H9 (cell line): ENCODE data around the gene AGPAT2. TPM values are rescaled to one million over a fixed set of nuclear protein-coding genes. Genes with fewer than 3 reads are reported as not detected.

ENCODE experiments used
- DNase-seq: peaks from one replicate; pipeline ENCODE4 v3.0.0-alpha.2; 2017
- H2AFZ ChIP-seq: one replicate; pipeline ENCODE4 v1.6.1; 2013; ENCODE audit warnings: mild to moderate bottlenecking, low read length, control low read depth, moderate library complexity
- H2AK5ac ChIP-seq: 2 replicates; pipeline ENCODE4 v1.6.1; 2013; ENCODE audit warnings: low read length, control low read depth, mixed read lengths; ENCODE audit not compliant: insufficient read length
- H2BK120ac ChIP-seq: one replicate; pipeline ENCODE4 v1.6.1; 2013; ENCODE audit warnings: low read depth, mild to moderate bottlenecking, low read length, control low read depth, inconsistent platforms; ENCODE audit not compliant: poor library complexity, severe bottlenecking
- H2BK12ac ChIP-seq: 2 replicates; pipeline ENCODE4 v1.6.1; 2013; ENCODE audit warnings: low read length, control low read depth, mixed read lengths, low read depth; ENCODE audit not compliant: insufficient read length
- H2BK15ac ChIP-seq: 2 replicates; pipeline ENCODE4 v1.6.1; 2013; ENCODE audit warnings: low read depth, low read length, control low read depth
- H2BK20ac ChIP-seq: one replicate; pipeline ENCODE4 v1.6.1; 2013; ENCODE audit warnings: low read depth, mild to moderate bottlenecking, low read length, control low read depth, inconsistent platforms; ENCODE audit not compliant: poor library complexity, severe bottlenecking
- H2BK5ac ChIP-seq: 2 replicates; pipeline ENCODE4 v1.6.1; 2013; ENCODE audit warnings: low read length, control low read depth, mixed read lengths; ENCODE audit not compliant: insufficient read length
- H3K14ac ChIP-seq: 2 replicates; pipeline ENCODE4 v1.6.1; 2013; ENCODE audit warnings: low read length, control low read depth; ENCODE audit not compliant: insufficient read depth
- H3K18ac ChIP-seq: 2 replicates; pipeline ENCODE4 v1.6.1; 2013; ENCODE audit warnings: low read depth, mild to moderate bottlenecking, mixed read lengths, low read length, control low read depth; ENCODE audit not compliant: insufficient read length
- H3K23ac ChIP-seq: 2 replicates; pipeline ENCODE4 v1.6.1; 2013; ENCODE audit warnings: low read length, control low read depth, mixed read lengths, low read depth; ENCODE audit not compliant: insufficient read length
- H3K23me2 ChIP-seq: 2 replicates; pipeline ENCODE4 v1.6.1; 2013; ENCODE audit warnings: low read depth, mild to moderate bottlenecking, mixed read lengths, low read length, control low read depth; ENCODE audit not compliant: insufficient read length, poor library complexity, severe bottlenecking
- H3K27ac ChIP-seq: 2 replicates; pipeline ENCODE4 v1.5.1; 2013; ENCODE audit warnings: low read length, control low read depth, mixed read lengths, low read depth; ENCODE audit not compliant: insufficient read length
- H3K27me3 ChIP-seq: 2 replicates; pipeline ENCODE4 v1.6.1; 2013; ENCODE audit warnings: low read length, control low read depth, inconsistent platforms; ENCODE audit not compliant: insufficient read depth
- H3K4ac ChIP-seq: 2 replicates; pipeline ENCODE4 v1.6.1; 2013; ENCODE audit warnings: low read depth, mild to moderate bottlenecking, control low read depth, inconsistent platforms, low read length, moderate library complexity
- H3K4me1 ChIP-seq: 2 replicates; pipeline ENCODE4 v1.6.1; 2013; ENCODE audit warnings: low read length, control low read depth, inconsistent platforms; ENCODE audit not compliant: insufficient read depth
- H3K4me2 ChIP-seq: 2 replicates; pipeline ENCODE4 v1.6.1; 2013; ENCODE audit warnings: low read length, control low read depth, mixed read lengths; ENCODE audit not compliant: insufficient read length, insufficient read depth
- H3K56ac ChIP-seq: 2 replicates; pipeline ENCODE4 v1.6.1; 2013; ENCODE audit warnings: low read depth, mild to moderate bottlenecking, mixed read lengths, low read length, control low read depth; ENCODE audit not compliant: insufficient read length
- H3K79me1 ChIP-seq: 2 replicates; pipeline ENCODE4 v1.6.1; 2013; ENCODE audit warnings: low read depth, mild to moderate bottlenecking, moderate library complexity, low read length, control low read depth, inconsistent platforms; ENCODE audit not compliant: insufficient read depth, poor library complexity, severe bottlenecking
- H3K79me2 ChIP-seq: 2 replicates; pipeline ENCODE4 v1.6.1; 2013; ENCODE audit warnings: low read length, control low read depth, inconsistent platforms; ENCODE audit not compliant: insufficient read depth
- H3K9ac ChIP-seq: 2 replicates; pipeline ENCODE4 v1.6.1; 2013; ENCODE audit warnings: low read length, control low read depth, mixed read lengths; ENCODE audit not compliant: insufficient read length; ENCODE audit errors: extremely low read depth
- H3K9me3 ChIP-seq: one replicate; pipeline ENCODE4 v1.6.1; 2013; ENCODE audit warnings: low read depth, low read length, inconsistent platforms; ENCODE audit not compliant: control insufficient read depth
- H3T11ph ChIP-seq: one replicate; pipeline ENCODE4 v1.6.1; 2013; ENCODE audit warnings: mild to moderate bottlenecking, low read length, control low read depth, inconsistent platforms
- H4K20me1 ChIP-seq: one replicate; pipeline ENCODE4 v1.6.1; 2013; ENCODE audit not compliant: control insufficient read depth, insufficient read length, insufficient read depth
- H4K5ac ChIP-seq: 2 replicates; pipeline ENCODE4 v1.6.1; 2013; ENCODE audit warnings: low read depth, mild to moderate bottlenecking, mixed read lengths, low read length, control low read depth; ENCODE audit not compliant: insufficient read length
- H4K8ac ChIP-seq: replicated peaks from 2 replicates; pipeline ENCODE4 v1.6.1; 2013; ENCODE audit warnings: low read length, control low read depth, mixed read lengths, low read depth; ENCODE audit not compliant: insufficient read length
- H4K91ac ChIP-seq: 2 replicates; pipeline ENCODE4 v1.6.1; 2013; ENCODE audit warnings: low read depth, mild to moderate bottlenecking, moderate library complexity, mixed read lengths, low read length, control low read depth; ENCODE audit not compliant: insufficient read length
- H3K27ac Mint-ChIP-seq, 3 experiments: 2 replicates in 2 of 3; 3 replicates in 1 of 3; pipeline ENCODE4 v1.8.0; 2020 to 2021; ENCODE audit warnings: mixed read lengths in 3 of 3, mild to moderate bottlenecking in 1 of 3, moderate library complexity in 1 of 3
- H3K27me3 Mint-ChIP-seq: 2 replicates; pipeline ENCODE4 v1.8.0; 2021; ENCODE audit warnings: low read depth, mild to moderate bottlenecking, moderate library complexity, mixed read lengths
- H3K36me3 Mint-ChIP-seq, 3 experiments: 2 replicates in 2 of 3; 3 replicates in 1 of 3; pipeline ENCODE4 v1.8.0; 2020 to 2021; ENCODE audit warnings: low read depth in 3 of 3, mixed read lengths in 3 of 3; ENCODE audit not compliant: insufficient read depth in 1 of 3
- H3K4me1 Mint-ChIP-seq, 2 experiments: 2 replicates each; pipeline ENCODE4 v1.8.0; 2020; ENCODE audit warnings: mixed read lengths in 2 of 2
- H3K4me3 Mint-ChIP-seq, 2 experiments: 2 replicates in 1 of 2; 3 replicates in 1 of 2; pipeline ENCODE4 v1.8.0; 2020 to 2021; ENCODE audit warnings: mild to moderate bottlenecking in 2 of 2, mixed read lengths in 2 of 2, moderate library complexity in 1 of 2
- H3K9me3 Mint-ChIP-seq, 2 experiments: 2 replicates in 1 of 2; 3 replicates in 1 of 2; pipeline ENCODE4 v1.8.0; 2020; ENCODE audit warnings: mild to moderate bottlenecking in 2 of 2, mixed read lengths in 2 of 2, moderate library complexity in 1 of 2
- CTCF ChIP-seq: fragments of 200-600 bp; sonication (generic); conservative IDR thresholded peaks from 3 replicates; pipeline ENCODE4 v1.8.0; 2021; ENCODE audit warnings: antibody characterized with exemption, mild to moderate bottlenecking
- WGBS: extraction: QIAGEN DNeasy Blood & Tissue Kit; methylation state at CpG from one replicate; pipeline ENCODE4 v1.1.7; 2013; ENCODE audit warnings: missing lambda C conversion rate, low lambda C conversion rate, mixed read lengths; ENCODE audit not compliant: insufficient read length; ENCODE audit errors: extremely low coverage; 5-methylcytosine and 5-hydroxymethylcytosine counted together
- total RNA-seq: library from RNA; stranded (reverse); gene quantifications from 2 replicates; pipeline ENCODE4 v1.2.1, GENCODE V29; 2021

AGPAT2 gene
- total RNA-seq, 1 experiment from 2014 or later: 29.7 TPM

- TF ChIP-seq CTCF: no peak
- Histone ChIP-seq H3K4me1 (no peaks in the 10 kb centered on the region), H2BK20ac (no peak overlapping the region), H3K56ac (no peak overlapping the region), H3K9me3 (no peaks in the 10 kb centered on the region), H3K14ac (no peak overlapping the region), H2BK12ac (no peak overlapping the region), H3K23me2 (no peaks in the 10 kb centered on the region), H3T11ph (no peak overlapping the region), H2AFZ (no peak overlapping the region), H3K79me2 (no peaks in the 10 kb centered on the region), H3K18ac (no peak overlapping the region), H3K4ac (no peak overlapping the region), H2AK5ac (no peak overlapping the region), H3K9ac (no peak overlapping the region), H3K27me3 (no peaks in the 10 kb centered on the region), H3K79me1 (no peaks in the 10 kb centered on the region), H3K27ac (no peak overlapping the region), H2BK120ac (no peak overlapping the region), H4K20me1 (peaks cover 4% of the 10 kb centered on the region), H3K23ac (no peak overlapping the region), H2BK5ac (no peak overlapping the region), H3K4me2 (no peak overlapping the region), H2BK15ac (no peak overlapping the region), H4K8ac (no peak overlapping the region), H4K5ac (no peak overlapping the region), H4K91ac (no peak overlapping the region)
- H3K9me3 Mint-ChIP-seq: no peaks in the 10 kb centered on the region
- H3K27ac Mint-ChIP-seq: no peak overlapping the region; a peak in 1 of 7 replicates
- DNase-seq: no peak
- H3K4me1 Mint-ChIP-seq: peaks cover 2 to 6% of the 10 kb centered on the region in 2 experiments; a peak in 3 of 4 replicates
- peaks cover 6% of the 10 kb centered on the region for H3K27me3 Mint-ChIP-seq
- peaks cover 0 to 2% (median 0%) of the 10 kb centered on the region in 3 experiments; a peak in 3 of 7 replicates for H3K36me3 Mint-ChIP-seq
- no peak overlapping the region for H3K4me3 Mint-ChIP-seq
- no CpG with 5 or more reads among the region's 23 CpGs for WGBS
Measured at GRCh38 chr9:136669791-136670464, 17.3 kb downstream of the AGPAT2 start.
